HG03060 (cell line): ENCODE measurements around the gene INVS.
"Not testable (repeated sequence)": the region's sequence is repeated elsewhere in the genome, so short reads cannot be mapped to it uniquely, and the experiment has no call there.

ENCODE experiments used
- ATAC-seq: cut with Tn5 transposase; IDR thresholded peaks from one replicate; pipeline ENCODE4 v1.9.1; 2021; ENCODE audit warnings: low read depth, moderate number of reproducible peaks; ENCODE audit not compliant: unreplicated experiment

INVS gene

GRCh38 chr9:100229561-100229960 is 130.5 kb downstream of the INVS start:
- ATAC-seq: no peak

- ATAC-seq: not testable (repeated sequence)
Measured at GRCh38 chr9:100236986-100237385, 137.9 kb downstream of the INVS start.

GRCh38 chr9:100240512-100240911 is 141.5 kb downstream of the INVS start:
- no peak for ATAC-seq

- no peak for ATAC-seq
Measured at GRCh38 chr9:100267211-100267610, 168.2 kb downstream of the INVS start.

GRCh38 chr9:100268271-100268670 is 169.2 kb downstream of the INVS start:
- no peak for ATAC-seq

GRCh38 chr9:100269656-100270055 is 170.6 kb downstream of the INVS start:
- no peak for ATAC-seq

- no peak for ATAC-seq
Measured at GRCh38 chr9:100277166-100277979, 178.3 kb downstream of the INVS start.

- no peak for ATAC-seq
Measured at GRCh38 chr9:100281066-100281465, 182.0 kb downstream of the INVS start.

GRCh38 chr9:100281676-100282387 is 182.8 kb downstream of the INVS start:
- ATAC-seq: no peak

GRCh38 chr9:100282388-100282719 is 183.3 kb downstream of the INVS start:
- no peak for ATAC-seq

GRCh38 chr9:100284247-100284646 is 185.2 kb downstream of the INVS start:
- ATAC-seq: no peak

GRCh38 chr9:100285080-100285479 is 186.0 kb downstream of the INVS start:
- ATAC-seq: no peak

- no peak for ATAC-seq
Measured at GRCh38 chr9:100285601-100286000, 186.6 kb downstream of the INVS start.

GRCh38 chr9:100286257-100286656 is 187.2 kb downstream of the INVS start:
- no peak for ATAC-seq

GRCh38 chr9:100287186-100287585 is 188.1 kb downstream of the INVS start:
- no peak for ATAC-seq

- no peak for ATAC-seq
Measured at GRCh38 chr9:100290714-100291113, 191.7 kb downstream of the INVS start.

- ATAC-seq: no peak
Measured at GRCh38 chr9:100292414-100292813, 193.4 kb downstream of the INVS start.

GRCh38 chr9:100294341-100294740 is 195.3 kb downstream of the INVS start:
- ATAC-seq: no peak

GRCh38 chr9:100294806-100295205 is 195.8 kb downstream of the INVS start:
- no peak for ATAC-seq

GRCh38 chr9:100295240-100295639 is 196.2 kb downstream of the INVS start:
- ATAC-seq: no peak

- no peak for ATAC-seq
Measured at GRCh38 chr9:100296407-100296806, 197.4 kb downstream of the INVS start.

- ATAC-seq: no peak
Measured at GRCh38 chr9:100298378-100298777, 199.3 kb downstream of the INVS start.
